Measurements from ENCODE around the gene ADAMTS14.
A peak's percentile ranks its signal among the peaks of the same experiment; 100 is the strongest.

Gene ADAMTS14

GRCh38 chr10:70729763-70730357 is 57.6 kb downstream of the ADAMTS14 start:
- no peak for DNase-seq (ENCODE audit: insufficient read length, low spot score)
- FAIRE-seq, result no peak

GRCh38 chr10:70730955-70731354 is 58.6 kb downstream of the ADAMTS14 start:
- FAIRE-seq (no peak), DNase-seq (ENCODE audit: insufficient read length, low spot score) (no peak)
- no peak for TF ChIP-seq POLR2A (IDR thresholded peaks at IDR 0.05; ENCODE audit: low read depth, low read length)

More at GRCh38 chr10:70729763-70730357, 57.6 kb downstream of the ADAMTS14 start:
- no peak for TF ChIP-seq POLR2A (IDR thresholded peaks at IDR 0.05; ENCODE audit: low read depth, low read length)

- TF ChIP-seq POLR2A (IDR thresholded peaks at IDR 0.05; ENCODE audit: low read depth, low read length), result no peak
- DNase-seq (ENCODE audit: insufficient read length, low spot score) (no peak), FAIRE-seq (no peak)
Measured at GRCh38 chr10:70732569-70732968, 60.3 kb downstream of the ADAMTS14 start.

GRCh38 chr10:70733051-70733450 is 60.7 kb downstream of the ADAMTS14 start:
- no peak for TF ChIP-seq POLR2A (IDR thresholded peaks at IDR 0.05; ENCODE audit: low read depth, low read length)
- FAIRE-seq, result no peak
- no peak for DNase-seq (ENCODE audit: insufficient read length, low spot score)

GRCh38 chr10:70735161-70735560 is 62.9 kb downstream of the ADAMTS14 start:
- no peak for TF ChIP-seq POLR2A (IDR thresholded peaks at IDR 0.05; ENCODE audit: low read depth, low read length)
- DNase-seq (ENCODE audit: insufficient read length, low spot score) (no peak), FAIRE-seq (no peak)

- no peak for TF ChIP-seq POLR2A (IDR thresholded peaks at IDR 0.05; ENCODE audit: low read depth, low read length)
- FAIRE-seq, result no peak
Measured at GRCh38 chr10:70736525-70736924, 64.2 kb downstream of the ADAMTS14 start.

GRCh38 chr10:70737250-70737649 is 64.9 kb downstream of the ADAMTS14 start:
- FAIRE-seq (no peak), DNase-seq (ENCODE audit: insufficient read length, low spot score) (no peak)
- TF ChIP-seq POLR2A (IDR thresholded peaks at IDR 0.05; ENCODE audit: low read depth, low read length), result no peak

More at GRCh38 chr10:70736525-70736924, 64.2 kb downstream of the ADAMTS14 start:
- no peak for DNase-seq (ENCODE audit: insufficient read length, low spot score)

GRCh38 chr10:70738006-70738760 is 65.9 kb downstream of the ADAMTS14 start:
- peak; percentile 36 for DNase-seq (ENCODE audit: insufficient read length, low spot score)
- no peak for FAIRE-seq
- TF ChIP-seq POLR2A (IDR thresholded peaks at IDR 0.05; ENCODE audit: low read depth, low read length), result no peak

- no peak for FAIRE-seq
- no peak for DNase-seq (ENCODE audit: insufficient read length, low spot score)
- TF ChIP-seq POLR2A (IDR thresholded peaks at IDR 0.05; ENCODE audit: low read depth, low read length), result no peak
Measured at GRCh38 chr10:70738761-70739121, 66.4 kb downstream of the ADAMTS14 start.

- no peak for DNase-seq (ENCODE audit: insufficient read length, low spot score)
- TF ChIP-seq POLR2A (IDR thresholded peaks at IDR 0.05; ENCODE audit: low read depth, low read length), result no peak
- FAIRE-seq, result no peak
Measured at GRCh38 chr10:70740406-70741288, 68.3 kb downstream of the ADAMTS14 start.

- DNase-seq (ENCODE audit: insufficient read length, low spot score) (no peak), FAIRE-seq (no peak)
- TF ChIP-seq POLR2A (IDR thresholded peaks at IDR 0.05; ENCODE audit: low read depth, low read length), result no peak
Measured at GRCh38 chr10:70742537-70743429, 70.5 kb downstream of the ADAMTS14 start.

- DNase-seq (ENCODE audit: insufficient read length, low spot score), result no peak
- FAIRE-seq, result no peak
- no peak for TF ChIP-seq POLR2A (IDR thresholded peaks at IDR 0.05; ENCODE audit: low read depth, low read length)
Measured at GRCh38 chr10:70743430-70743788, 71.1 kb downstream of the ADAMTS14 start.

GRCh38 chr10:70743879-70744278 is 71.6 kb downstream of the ADAMTS14 start:
- FAIRE-seq (no peak), DNase-seq (ENCODE audit: insufficient read length, low spot score) (no peak)
- TF ChIP-seq POLR2A (IDR thresholded peaks at IDR 0.05; ENCODE audit: low read depth, low read length), result no peak

All from H54 (cell line).